ENCODE data around the gene MOB2.

Gene MOB2

DNA sequence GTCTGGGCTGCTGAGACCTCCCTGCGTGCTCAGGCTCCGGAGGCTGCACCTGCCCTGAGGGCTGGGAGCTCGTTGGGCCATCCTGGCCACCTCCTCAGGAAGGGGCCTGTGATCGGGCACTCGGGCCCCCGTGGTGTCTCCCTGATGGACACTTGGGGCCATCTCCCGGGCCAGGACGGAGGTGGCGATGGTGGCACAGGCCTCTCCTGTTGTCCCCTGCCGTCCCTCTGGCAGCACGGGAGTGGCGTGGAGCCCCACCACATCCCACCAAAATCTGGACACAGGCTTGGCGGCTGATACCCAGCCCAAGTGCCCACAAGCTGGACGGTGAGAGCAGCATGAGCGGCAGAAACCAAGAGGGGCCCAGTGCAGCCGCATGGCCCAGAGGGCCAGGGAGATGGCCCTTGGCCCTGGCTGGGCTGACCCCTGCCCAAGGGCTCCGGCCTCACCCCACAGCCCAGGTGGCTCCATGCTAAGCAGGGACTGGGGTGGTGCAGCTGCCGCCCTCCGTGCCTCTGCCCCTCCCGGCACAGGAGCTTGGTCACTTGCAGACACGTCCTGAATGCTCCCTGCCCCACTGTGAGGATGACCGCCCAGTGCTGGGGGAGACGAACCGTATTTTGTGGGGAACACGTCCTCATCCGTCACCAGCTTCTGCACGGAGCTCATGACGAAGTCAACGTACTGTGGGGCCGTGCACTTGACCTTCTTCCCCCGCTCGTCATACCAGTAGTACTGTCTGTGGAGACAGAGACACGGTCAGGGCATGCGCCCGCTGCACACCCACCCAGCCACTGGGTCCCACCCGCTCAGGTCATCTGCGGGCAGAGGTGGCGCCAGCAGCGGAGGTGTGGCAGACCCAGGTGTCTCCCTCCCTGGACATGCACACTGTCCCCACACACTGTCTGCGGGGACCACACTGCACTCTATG, 15.6 kb downstream of the MOB2 start:
- no peak for DNase-seq (ENCODE audit: low spot score)

DNA sequence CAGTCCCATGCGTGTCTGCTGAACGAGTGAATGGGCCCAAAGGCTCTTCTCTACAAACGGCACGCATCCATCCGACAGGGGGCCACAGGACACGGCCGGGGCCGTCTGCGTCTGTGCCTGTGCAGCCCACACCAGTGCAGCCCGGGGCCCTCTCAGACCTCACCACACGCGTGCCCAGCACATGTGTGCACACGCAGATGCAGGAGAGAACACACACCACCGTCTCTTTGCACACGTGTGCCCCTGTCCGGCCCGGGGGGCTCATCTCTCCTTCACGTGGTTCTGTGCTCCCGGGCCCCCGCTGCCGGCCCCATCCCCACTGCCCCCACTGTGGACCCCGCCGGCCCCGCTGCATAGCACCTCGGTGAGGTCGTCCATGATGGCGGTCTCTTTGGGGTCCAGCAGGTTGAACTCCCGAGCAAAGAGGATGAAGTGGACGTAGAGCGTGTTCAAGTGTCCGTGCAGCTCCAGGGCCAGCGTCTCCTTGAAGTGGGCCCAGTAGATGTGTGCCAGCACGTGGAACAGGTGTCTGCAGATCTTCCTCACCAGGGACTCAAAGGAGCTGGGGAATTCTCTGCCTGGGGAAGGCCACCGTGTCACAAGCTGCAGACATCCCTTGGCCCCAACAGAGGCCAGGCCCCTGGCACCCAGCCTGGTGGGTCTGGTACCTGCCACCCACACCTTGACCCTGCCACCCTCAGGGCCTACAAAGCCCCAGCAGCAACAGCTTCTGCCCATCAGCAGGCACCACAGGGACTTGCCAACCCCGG, 16.5 kb downstream of the MOB2 start:
- no peak for DNase-seq (ENCODE audit: low spot score)

DNA sequence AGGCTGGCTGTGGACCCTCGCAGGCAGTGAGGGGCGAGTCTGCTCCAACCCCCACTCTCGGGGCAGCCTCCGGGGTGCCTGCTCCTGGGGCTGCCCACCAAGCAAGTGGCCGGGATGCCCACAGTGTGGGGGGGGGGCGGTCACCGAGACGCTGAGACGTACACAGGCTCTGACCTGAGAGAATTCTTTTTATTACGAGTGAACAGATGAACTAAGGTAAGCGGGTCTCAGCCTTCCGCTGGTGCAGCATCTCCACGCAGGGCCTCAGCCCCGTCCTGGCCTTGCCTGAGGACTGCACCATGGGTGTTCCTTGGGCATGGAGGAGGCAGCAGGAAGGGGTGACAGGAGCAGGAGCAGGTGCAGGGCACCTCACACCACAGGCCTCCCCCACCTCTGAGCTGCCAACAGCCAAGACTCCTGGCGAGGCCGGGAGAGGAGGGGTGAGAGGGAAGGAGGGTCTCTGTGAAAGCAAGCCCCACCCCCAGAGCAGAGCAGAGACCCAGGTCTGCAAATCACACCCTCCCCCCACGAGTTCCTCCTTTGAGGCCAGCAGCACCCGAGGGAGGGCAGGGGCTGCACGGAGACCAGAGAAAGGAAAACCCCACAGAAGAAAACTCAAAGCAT, 17.2 kb downstream of the MOB2 start:
- no peak for DNase-seq (ENCODE audit: low spot score)

DNA sequence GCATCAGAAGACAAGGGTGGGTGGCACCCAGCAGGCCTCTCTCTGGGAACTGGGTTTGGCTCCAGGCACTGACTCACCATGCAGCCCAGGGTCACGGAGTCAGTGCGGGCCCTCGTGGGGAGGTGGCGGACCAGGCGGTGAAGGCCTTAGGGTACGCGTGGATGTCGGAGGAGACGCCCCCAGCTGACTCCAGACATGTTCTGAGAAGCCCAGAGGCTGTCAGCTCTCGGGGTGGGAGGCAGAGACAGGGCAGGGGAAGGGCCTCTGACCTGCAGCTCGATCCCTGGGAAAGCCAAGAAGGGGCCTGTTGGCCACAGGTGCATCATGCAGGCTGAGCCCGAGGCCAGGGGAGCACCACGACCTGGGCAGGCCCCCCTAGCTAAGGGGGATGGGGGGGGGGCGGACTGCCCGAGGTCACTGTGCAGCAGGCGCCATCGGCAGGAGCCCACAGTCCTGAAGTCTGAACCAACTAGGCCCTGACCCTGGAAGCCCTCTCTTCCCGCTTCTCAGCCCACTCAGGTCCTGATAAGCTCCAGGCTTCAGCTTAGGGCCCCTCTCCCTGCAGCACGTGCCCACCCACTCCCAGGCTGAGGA, 18.0 kb downstream of the MOB2 start:
- DNase-seq (ENCODE audit: low spot score) = no peak

DNA sequence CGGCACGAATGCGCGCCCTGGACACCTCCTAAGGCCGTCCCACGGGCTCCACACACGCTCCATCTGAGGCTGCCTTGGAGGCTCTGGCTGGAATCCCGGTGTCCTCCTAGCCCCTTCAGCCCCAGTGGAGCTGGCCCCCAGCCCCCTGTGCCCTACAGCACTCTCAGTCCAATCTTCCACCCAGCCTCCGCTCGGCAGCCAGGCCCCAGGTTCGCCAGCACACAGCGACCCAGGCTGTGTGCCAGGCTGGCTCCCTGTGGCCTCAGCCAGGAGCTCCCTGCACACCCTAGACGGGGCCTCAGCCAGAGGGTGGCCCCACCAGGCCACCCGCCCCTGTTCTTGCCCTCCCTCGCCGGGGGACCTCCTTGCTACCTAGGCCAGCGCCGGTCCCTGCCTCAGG, 18.6 kb downstream of the MOB2 start:
- DNase-seq (ENCODE audit: low spot score) = no peak

DNA sequence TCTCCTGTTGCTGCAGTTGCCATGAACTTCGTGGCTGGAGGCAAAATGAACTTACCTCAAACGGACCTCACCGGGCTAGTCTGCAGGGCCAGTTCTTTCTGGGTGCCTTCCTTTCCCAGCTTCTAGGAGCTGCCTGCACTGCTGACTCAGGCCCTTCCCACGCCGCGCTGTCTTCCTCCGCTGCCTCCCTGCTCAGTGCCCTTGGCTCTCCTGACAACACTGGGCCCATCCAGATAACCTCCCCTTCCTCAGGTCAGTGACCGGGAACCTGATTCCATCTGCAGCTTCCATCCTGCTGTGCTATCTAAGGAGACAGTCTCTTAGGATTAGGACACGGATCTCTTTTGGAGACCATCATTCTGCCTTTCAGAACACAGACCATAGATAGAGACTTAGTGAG, 19.3 kb downstream of the MOB2 start:
- DNase-seq (ENCODE audit: low spot score) = no peak

DNA sequence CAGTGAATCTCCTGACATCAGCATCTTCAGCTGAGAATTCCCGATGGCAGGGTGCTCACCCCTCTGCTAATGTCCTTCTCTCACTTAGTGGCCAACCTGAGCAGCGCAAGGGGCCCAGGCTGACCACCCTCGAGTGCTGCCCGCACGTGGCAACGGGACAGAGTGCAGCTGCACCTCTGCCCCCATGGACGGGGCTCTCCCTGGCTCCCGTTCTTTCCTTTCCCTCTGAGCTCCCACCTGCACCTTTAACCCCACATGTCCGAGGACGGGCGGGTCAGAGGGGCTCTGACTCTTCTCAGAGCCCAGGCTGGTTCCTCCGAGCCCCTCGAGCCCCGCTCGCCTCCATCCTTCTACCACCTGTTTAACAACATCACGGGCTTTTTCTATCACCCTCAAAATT, 19.8 kb downstream of the MOB2 start:
- DNase-seq (ENCODE audit: low spot score) = no peak

DNA sequence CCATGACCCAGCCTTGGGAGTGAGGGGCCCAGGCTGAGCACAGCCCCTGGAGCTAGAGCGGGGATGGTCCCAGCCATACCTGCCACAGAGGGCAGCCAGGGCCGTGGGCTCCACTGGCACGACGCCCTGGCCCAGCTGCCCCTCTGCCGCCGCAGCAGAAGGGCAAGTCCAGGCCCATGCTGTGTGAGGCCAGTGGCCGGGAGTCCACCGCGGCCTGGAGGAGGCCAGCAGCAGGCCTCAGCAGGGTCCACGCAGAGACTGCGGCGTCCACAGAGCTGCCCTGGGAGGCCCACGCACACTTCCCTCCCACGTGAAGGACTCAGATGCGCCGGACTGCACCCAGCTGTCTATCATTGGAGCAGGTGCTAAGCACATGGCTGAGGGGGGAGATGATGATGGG, 23.5 kb downstream of the MOB2 start:
- no peak for DNase-seq (ENCODE audit: low spot score)

DNA sequence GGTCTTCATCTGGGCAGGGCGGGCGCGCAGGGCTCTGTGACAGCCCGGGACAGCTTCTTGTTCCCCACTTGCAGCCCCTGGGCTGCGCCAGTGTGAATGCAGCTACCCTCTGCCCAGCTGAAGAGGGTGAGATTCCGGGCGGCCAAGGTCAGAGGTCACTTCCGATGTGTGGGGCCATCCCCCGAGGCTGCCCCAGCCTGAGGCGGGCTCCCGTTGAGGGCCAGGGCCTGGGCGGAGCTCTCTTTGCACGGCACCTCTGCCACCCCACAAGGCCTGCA, 23.9 kb downstream of the MOB2 start:
- no peak for DNase-seq (ENCODE audit: low spot score)

DNA sequence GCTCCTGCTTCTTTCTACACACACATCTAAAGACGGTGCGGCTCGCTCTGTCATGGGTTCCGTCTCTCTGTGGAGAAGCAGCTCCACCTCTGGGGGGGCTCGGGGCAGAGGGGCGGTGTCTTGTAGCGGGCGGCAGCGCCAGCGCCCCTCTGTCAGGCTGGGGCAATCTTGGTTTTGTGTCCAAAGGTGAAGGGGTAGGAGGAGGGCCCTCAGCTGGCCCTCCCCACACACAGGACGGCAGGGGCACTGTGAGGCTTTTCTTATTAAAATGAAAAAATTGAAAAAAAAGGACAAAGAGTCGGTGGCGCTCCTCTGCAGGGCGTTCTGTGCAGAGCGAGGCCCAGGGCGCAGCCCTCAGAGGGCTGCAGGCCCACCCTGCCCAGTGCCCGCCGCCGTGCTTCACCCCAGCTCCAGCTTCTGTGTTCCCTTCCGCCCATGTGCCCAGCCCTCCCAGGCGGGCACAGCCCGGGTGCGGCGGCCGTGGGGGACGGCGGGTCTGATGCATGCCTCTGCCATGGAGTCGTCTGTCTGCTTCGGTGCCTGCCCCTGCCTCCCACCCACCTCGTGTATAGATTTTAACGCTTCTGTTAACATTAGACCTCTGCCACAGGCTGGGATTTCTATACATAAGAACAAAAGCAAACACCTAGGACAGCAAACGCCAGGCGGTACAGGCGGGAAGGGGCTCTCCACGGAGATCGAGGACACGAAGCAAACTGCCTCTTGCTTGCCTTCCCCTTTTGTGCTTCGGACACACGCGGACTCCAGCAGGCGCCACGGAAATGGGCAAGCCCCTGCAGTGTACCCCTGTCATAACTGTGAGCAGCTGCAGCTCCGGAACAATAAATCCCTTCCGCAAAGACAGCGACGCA, 24.5 kb downstream of the MOB2 start:
- DNase-seq (ENCODE audit: low spot score) = no peak

DNA sequence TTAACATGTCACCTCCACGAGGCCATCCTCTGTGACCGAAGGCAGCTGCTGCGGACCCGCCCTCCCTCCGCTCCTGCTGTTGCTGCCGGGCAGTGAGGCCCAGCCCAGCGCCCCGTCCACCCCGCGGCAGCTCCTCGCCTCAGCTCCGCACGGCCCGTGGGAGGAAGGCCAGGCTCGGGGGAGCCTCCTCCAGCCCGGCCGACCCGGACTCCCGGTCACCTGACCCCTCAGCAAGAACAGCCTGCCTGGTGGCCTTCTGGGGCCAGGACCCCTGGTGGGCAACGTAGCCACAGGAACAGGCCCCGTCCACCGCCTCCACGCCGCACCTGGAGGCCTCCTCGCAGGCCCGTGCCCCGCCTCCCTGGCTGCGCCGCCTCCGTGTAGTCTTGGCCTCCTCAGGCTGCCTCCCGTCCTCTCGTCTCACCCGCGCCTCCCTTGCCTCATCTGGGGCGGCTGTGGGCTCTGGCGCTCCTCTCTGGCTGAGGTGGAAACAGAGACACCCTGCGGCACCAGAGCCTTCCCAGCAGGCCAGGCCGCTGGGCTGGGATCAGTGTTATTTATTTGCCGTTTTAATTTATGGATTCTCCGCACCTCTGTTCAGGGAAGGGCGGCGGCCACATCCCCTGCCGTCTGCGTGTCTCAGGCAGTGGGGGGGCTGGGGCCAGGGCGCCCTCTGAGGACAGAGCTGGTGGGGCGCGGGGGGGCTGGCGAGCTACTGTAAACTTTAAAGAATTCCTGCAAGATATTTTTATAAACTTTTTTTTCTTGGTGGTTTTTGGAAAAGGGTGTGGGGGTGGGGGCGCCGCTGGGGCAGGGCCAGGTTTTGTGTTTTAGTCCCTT, 25.4 kb downstream of the MOB2 start:
- no peak for DNase-seq (ENCODE audit: low spot score)

DNA sequence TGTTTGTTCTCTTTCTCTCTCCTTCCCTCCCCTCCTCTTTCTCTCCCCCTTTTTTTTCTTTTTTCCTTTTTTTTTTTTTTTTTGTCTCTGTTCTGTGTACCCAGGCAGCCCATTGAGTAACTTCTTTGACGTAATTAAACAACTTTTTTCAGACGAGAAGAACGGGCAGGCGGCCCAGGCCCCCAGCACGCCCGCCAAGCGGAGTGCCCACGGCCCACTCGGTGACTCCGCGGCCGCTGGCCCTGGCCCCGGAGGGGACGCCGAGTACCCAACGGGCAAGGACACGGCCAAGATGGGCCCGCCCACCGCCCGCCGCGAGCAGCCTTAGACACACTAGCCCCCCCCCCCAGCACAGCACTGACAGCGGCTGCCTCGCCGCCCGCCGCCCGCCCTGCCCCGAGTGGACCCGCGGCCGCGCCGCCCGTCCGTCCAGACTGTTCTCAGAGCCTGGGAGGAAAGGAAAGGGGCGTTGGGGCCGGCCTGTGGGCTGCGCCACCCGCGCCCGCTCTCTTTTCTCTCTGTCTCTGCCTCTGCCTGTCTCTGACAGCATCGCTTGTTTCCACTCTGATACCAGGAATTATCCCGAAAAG, 26.1 kb downstream of the MOB2 start:
- no peak for DNase-seq (ENCODE audit: low spot score)

DNA sequence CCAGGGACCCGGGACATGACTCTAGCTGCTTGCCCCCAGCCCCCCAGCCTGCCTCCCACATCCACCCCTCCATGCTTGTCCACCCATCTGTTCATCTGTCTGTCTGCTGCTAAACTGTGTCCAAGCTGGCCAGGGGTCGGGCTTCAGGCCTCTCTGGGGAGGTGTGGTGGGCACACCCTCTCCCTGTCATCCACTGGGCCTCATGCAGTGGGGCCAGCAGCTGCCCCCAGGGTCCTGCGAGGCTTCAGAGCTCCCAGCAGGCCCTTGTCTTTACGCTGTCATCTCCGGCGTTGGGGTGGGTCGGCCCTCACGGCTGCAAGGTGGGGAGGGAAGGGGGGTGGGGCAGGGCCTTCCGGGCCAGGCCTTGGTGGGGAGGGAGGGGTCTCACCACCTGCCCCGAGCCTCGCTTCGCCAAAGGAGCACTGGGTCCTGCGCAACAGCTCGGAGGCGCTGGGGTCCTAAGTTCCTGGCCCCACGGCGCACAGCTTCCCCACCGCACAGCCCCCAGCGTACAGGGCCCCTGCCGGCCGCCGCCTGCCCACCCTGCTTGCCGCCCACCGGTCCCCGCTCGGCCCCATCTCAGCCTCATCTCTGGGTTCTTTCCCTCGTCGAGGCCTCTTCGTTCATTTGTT, 26.7 kb downstream of the MOB2 start:
- DNase-seq (ENCODE audit: low spot score) = no peak

DNA sequence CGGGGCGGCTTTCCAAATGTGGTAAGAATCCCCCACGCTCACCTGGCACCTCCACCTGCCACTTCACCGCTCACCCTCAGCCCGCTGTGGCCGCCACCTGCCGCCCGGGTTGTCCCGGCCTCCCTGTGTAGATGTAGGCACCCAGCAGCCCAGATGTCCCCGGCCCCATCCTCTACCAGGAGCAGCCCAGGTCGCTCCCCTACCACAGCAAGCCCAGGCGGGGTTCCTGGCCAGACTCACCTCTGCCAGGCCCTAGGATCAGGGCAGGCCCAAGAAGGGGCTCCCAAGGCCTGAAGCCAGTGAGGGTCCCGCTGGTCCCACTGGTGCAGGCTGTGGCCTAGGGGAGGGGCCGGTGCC, 27.4 kb downstream of the MOB2 start:
- DNase-seq (ENCODE audit: low spot score) = no peak

DNA sequence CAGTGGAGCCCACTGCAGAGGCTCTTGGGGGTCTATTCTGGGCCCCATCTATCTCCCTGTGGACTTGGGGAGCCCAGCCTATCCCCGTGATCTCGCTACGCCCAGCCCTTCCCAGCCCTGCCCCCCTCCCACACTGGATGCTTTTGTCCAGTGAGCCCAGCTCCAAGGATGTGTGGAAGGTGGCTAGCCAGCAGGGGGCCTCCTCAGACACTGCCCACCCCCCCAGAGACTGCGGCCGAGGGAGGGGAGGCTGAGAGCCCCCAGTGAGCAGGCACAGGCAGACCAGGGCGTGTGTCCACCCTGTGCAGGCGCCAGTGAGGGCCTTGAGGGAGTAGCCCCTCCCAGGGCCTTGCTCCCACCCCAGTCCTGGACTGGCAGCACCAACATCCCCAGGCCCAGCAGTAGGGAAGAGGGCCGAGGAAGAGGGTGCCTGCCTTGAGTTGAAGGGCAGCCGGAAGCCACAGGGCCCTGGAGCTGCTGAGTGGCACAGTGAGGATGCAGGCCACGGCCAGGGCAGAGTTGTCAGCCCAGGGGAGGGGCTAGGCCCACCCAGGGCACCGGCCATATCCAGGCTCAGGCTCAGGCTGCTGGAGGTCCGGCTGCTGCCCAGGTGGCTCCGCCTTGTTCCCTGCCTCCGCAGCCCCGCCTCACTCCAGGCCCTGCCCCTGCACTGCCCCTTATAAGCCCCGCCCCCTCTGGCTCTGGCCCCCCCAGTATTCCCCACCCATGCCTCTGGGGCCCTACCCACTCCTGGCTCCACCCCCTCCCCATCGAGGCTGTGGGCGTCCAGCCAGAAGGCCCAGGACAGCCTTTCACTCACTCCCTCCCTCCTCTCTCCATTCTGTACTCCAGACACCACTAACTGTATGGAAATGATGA, 28.0 kb downstream of the MOB2 start:
- DNase-seq (ENCODE audit: low spot score) = peak; percentile 86

DNA sequence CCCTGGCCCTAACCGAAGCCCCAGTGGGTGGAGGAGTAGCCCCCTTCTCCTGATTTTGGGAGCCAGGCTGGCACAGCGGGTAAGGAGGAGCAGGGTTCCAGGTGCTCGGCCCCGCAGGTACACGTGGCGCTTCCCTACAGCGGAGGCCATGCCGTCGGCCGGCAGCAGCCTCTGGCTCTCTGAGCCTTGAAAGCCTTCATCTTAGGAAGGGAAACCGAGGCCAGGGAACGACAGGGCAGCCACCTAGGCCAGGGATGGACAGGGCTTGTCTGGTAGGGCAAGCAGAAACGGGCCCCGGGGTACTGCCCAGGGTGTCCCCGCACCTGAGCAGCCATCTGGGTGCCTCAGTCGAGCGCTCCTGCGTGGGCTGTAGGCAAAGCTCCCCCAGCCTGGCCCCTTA, 28.7 kb downstream of the MOB2 start:
- DNase-seq (ENCODE audit: low spot score) = no peak

DNA sequence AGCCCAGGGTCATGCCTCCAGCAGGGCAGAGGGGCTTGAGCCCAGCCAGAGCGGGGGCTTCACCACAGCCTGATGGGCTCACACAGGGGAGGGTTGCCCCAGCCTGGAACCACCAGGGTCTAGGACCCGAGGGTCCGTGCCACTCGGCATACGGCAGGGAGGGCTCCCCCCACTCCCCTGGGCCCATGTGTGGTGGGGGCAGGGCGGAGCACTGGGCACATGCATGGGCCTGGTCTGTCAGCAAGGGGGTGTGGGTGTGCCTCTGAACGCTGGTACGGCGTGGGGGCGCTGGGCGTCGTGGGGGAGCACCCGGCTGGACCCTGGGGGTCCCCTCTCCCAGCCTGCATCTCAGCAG, 29.3 kb downstream of the MOB2 start:
- no peak for DNase-seq (ENCODE audit: low spot score)

DNA sequence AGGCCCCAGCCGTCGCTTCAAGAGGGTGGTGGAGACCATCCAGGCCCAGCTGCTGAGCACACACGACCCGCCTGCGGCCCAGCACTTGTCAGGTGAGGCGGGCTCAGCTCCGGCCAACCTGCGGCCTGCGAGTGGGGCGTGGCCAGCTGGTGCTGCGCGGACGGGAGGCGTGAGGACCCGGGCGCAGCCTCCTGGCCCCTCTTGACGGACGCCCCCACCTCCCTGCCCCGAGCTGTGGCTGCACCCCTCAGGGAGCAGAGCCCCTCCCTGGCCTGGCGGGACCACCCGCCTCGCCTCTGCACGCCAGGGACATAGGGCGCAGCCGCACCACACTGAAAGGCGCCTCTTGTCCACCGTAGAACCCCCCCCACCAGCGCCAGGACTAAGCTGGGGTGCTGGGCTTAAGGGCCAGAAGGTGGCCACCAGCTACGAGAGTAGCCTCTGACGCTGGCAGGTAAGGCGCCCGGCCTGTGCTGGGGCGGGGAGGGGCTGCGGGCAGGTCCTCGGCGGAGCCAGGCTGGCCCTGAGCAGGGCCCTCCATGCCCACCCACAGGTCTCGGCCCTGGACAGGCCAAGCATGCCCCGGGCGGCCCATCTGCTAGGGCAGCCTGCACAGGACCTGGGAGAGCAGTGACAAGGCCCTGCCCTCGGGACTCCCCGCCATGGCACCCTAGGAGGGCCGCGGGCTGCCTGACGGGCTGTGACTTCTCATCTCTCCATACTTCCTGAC, 29.8 kb downstream of the MOB2 start:
- no peak for DNase-seq (ENCODE audit: low spot score)
